Mesothelial cell of epicardium (in vitro differentiated cells): Measurements from ENCODE around the gene ZBTB45. TPM values are rescaled to one million over a fixed set of nuclear protein-coding genes. Genes with fewer than 3 reads are reported as not detected.
"Not testable (repeated sequence)": the region's sequence is repeated elsewhere in the genome, so short reads cannot be mapped to it uniquely, and the experiment has no call there.

Experiments used
- DNase-seq, 2 experiments: peaks; one replicate each; pipeline ENCODE4 v3.0.0; 2021; ENCODE audit warnings: low spot score in 2 of 2; ENCODE audit not compliant: unreplicated experiment in 2 of 2
- H3K27ac Mint-ChIP-seq: 2 replicates; pipeline ENCODE4 v1.8.0; 2021; ENCODE audit warnings: mixed read lengths
- H3K27me3 Mint-ChIP-seq: 2 replicates; pipeline ENCODE4 v1.8.0; 2021; ENCODE audit warnings: low read depth, mixed read lengths
- H3K36me3 Mint-ChIP-seq: 2 replicates; pipeline ENCODE4 v1.8.0; 2021; ENCODE audit warnings: mixed read lengths
- H3K4me1 Mint-ChIP-seq: 2 replicates; pipeline ENCODE4 v1.8.0; 2021; ENCODE audit warnings: mixed read lengths
- H3K4me3 Mint-ChIP-seq: 2 replicates; pipeline ENCODE4 v1.8.0; 2021; ENCODE audit warnings: mild to moderate bottlenecking, moderate library complexity, mixed read lengths
- H3K9me3 Mint-ChIP-seq: 2 replicates; pipeline ENCODE4 v1.8.0; 2021; ENCODE audit warnings: mixed read lengths
- total RNA-seq: library from RNA; stranded (reverse); gene quantifications from 3 replicates; pipeline ENCODE4 v1.2.1, GENCODE V29; 2021
- TF ChIP-seq, protein P1 (sequence below): fragments of 200-600 bp; sonication (generic); IDR thresholded peaks from one replicate; pipeline ENCODE4 v1.5.0; 2021; ENCODE audit warnings: antibody characterized with exemption; ENCODE audit not compliant: unreplicated experiment

Gene ZBTB45
- total RNA-seq, 1 donor from 2014 or later: 24.4 TPM

DNA sequence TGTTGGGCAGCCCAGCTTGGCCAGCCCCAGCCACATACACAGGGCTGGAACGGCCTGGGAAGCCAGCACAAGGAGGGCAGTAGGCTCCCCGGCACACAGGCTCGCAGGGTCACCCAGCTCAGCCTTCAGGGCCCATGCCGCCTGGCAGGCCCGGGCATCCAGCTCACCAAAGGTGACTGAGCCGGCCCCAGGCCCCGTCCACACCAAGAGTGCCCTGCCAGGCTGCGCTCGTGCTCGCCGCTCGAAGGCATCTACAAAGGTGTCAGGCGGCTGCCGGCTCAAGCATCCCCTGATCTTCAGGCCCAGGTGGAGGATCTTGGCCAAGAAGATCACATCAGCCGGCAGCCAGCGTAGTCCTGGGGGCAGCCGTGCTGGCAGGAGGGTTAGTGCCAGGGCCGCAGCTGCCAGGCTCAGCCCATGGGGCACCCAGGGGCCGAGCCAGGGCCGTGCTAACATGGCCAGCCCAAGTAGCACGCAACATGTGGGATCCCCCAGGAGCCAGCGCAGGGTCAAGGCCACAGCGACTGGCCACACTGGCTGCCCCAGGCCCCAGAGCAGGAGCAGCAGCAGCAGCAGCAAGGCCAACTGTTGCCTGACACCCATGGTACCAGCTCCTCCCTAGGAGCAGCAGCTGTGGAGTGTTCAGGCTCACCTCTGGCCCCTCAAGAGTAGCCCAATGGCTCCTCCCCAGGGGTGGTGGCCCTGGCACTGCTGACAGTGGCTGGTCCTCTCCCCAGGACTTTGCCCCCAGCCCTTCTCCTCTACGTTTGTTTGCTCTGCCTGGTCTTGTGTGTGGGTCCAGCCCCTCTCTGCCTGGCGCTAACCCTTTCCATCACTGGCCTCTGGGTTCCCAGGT lies 8.0 kb downstream of the ZBTB45 start, which contains the start of gene SLC27A5:
Gene SLC27A5 (minus strand): TSS at position 640 of the 856 bp plus-strand sequence. CDS start 37 bp downstream, at position 603.
- H3K4me3 Mint-ChIP-seq: no peak within 1 kb of the TSS
- TF ChIP-seq, protein P1, sequence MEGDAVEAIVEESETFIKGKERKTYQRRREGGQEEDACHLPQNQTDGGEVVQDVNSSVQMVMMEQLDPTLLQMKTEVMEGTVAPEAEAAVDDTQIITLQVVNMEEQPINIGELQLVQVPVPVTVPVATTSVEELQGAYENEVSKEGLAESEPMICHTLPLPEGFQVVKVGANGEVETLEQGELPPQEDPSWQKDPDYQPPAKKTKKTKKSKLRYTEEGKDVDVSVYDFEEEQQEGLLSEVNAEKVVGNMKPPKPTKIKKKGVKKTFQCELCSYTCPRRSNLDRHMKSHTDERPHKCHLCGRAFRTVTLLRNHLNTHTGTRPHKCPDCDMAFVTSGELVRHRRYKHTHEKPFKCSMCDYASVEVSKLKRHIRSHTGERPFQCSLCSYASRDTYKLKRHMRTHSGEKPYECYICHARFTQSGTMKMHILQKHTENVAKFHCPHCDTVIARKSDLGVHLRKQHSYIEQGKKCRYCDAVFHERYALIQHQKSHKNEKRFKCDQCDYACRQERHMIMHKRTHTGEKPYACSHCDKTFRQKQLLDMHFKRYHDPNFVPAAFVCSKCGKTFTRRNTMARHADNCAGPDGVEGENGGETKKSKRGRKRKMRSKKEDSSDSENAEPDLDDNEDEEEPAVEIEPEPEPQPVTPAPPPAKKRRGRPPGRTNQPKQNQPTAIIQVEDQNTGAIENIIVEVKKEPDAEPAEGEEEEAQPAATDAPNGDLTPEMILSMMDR: no peak
- no peak for DNase-seq
- peaks cover 18% of the 10 kb centered on the region for H3K4me1 Mint-ChIP-seq
- H3K9me3 Mint-ChIP-seq: peaks cover 9% of the 10 kb centered on the region
- H3K27me3 Mint-ChIP-seq: no peaks in the 10 kb centered on the region
- H3K36me3 Mint-ChIP-seq: peaks cover 7% of the 10 kb centered on the region
- no peak within 1 kb of the TSS for H3K27ac Mint-ChIP-seq

DNA sequence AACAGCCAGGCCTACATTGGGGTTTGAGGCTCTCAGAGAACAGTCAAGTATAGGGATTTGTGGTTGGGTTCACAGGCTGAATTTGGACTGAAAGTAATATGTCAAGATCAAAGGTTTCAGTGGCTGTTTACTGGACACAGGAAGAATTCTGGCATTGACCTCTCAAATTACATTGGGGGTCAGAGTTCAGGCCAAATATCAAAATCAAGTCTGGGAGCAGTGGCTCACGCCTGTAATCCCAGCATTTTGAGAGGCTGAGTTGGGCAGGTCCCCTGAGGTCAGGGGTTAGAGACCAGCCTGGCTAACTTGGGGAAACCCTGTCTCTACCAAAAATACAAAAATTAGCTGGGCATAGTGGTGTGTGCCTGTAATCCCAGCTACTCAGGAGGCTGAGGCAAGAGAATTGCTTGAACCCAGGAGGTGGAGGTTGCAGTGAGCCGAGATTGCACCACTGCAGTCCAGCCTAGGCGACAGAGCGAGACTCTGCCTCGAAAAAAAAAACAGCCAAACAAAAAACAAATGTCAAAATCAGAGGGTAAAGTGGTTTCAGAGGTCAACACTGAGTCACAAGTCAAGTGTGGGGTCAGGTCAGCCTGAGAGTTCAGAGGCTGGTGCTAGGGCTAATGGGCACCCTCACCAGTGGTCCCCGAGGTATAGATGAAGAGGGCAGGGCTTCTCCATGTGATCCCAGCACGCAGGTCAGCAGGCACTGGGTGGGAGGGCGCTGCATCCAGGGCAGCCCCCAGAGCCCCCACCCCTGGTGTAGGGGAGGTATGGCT lies 9.3 kb downstream of the ZBTB45 start:
- Mint-ChIP-seq H3K27me3 (no peaks in the 10 kb centered on the region), H3K36me3 (peaks cover 7% of the 10 kb centered on the region), H3K4me1 (peaks cover 9% of the 10 kb centered on the region), H3K4me3 (no peak overlapping the region), H3K27ac (no peak overlapping the region), H3K9me3 (peaks cover 9% of the 10 kb centered on the region)
- no peak for DNase-seq
- TF ChIP-seq, protein P1: no peak

DNA sequence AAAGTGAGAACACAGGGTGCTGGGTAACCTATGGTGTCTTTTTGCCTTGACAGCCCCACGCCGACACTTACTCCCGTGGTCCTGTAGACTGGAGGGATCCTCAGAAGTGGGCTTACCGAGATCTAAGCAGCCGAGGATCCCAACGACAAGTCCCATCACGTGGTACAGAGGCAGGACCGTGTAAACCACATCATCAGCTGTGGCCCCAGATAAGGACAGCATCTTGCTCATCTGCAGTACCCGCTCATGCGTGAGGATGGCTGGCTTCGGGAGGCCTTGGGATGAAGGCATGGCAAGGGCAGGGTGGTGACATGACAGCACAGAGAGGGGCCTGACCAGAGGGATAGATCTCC lies 9.9 kb downstream of the ZBTB45 start:
- Mint-ChIP-seq H3K9me3 (peaks cover 9% of the 10 kb centered on the region), H3K27me3 (no peaks in the 10 kb centered on the region), H3K27ac (no peak overlapping the region), H3K36me3 (peaks cover 7% of the 10 kb centered on the region), H3K4me1 (peaks cover 6% of the 10 kb centered on the region), H3K4me3 (no peak overlapping the region)
- DNase-seq: no peak
- TF ChIP-seq, protein P1: no peak

DNA sequence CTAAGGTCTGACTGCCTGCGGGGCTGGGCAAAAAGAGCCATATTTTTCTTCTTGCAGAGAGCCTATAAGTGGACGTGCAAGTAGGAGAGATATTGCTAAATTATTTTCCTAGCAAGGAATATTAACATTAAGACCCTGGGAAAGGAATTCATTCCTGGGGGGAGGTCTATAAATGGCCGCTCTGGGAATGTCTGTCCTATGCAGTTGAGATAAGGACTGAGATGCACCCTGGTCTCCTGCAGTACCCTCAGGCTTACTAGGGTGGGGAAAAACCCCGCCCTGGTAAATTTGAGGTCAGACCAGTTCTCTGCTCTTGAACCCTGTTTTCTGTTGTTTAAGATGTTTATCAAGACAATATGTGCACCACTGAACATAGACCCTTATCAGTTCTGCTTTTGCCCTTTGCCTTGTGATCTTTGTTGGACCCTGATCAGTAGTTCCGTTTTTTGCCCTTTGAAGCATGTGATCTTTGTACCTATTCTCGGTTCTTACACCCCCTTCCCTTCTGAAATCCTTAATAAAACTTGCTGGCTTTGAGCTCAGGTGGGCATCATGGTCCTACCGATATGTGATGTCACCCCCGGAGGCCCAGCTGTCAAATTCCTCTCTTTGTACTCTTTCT lies 11.9 kb downstream of the ZBTB45 start:
- not testable (repeated sequence) for H3K4me3 Mint-ChIP-seq, DNase-seq, H3K27ac Mint-ChIP-seq, H3K36me3 Mint-ChIP-seq, H3K9me3 Mint-ChIP-seq, H3K27me3 Mint-ChIP-seq, H3K4me1 Mint-ChIP-seq

DNA sequence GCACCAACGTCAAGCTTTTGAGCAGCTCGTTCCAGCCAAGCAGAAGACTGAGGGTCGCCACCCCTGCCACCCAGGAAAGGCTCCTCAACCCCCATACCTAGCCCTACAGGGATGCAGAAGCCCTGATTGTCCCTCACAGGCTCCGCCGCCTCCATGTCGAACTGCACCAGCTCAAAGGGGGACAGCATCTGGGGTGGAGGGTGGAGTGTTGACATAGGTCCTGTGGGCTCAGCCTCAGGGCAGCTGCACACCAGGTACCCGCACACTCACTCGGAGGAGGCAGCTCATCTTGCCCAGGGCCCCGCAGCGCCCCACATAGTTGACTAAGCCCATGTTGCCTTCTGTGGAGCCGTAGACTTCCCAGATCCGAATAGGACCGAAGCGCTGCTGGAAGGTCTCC lies 19.4 kb downstream of the ZBTB45 start:
- no peaks in the 10 kb centered on the region for H3K27me3 Mint-ChIP-seq
- peaks cover 18% of the 10 kb centered on the region for H3K4me1 Mint-ChIP-seq
- peak overlapping the region; percentile 86 for H3K4me3 Mint-ChIP-seq
- H3K9me3 Mint-ChIP-seq: peaks cover 6% of the 10 kb centered on the region
- DNase-seq: no peak
- TF ChIP-seq, protein P1: no peak
- H3K27ac Mint-ChIP-seq: no peak overlapping the region
- no peaks in the 10 kb centered on the region for H3K36me3 Mint-ChIP-seq
